Muscle layer of duodenum (tissue), 2 donors: Measurements from ENCODE around the gene RHCG.

Source experiments
- H3K27ac ChIP-seq: one replicate; pipeline ENCODE4 v1.7.0; 2013; ENCODE audit warnings: mild to moderate bottlenecking, low read length
- H3K27me3 ChIP-seq: one replicate; pipeline ENCODE4 v1.7.0; 2013; ENCODE audit warnings: low read depth, mild to moderate bottlenecking, control low read depth, low read length
- H3K36me3 ChIP-seq, 2 donors: one replicate each; pipeline ENCODE4 v1.7.0; 2013; ENCODE audit warnings: low read length in 2 of 2, control low read depth in 1 of 2, mild to moderate bottlenecking in 1 of 2; ENCODE audit not compliant: insufficient read depth in 2 of 2, control insufficient read depth in 1 of 2
- H3K4me1 ChIP-seq, 2 donors: one replicate each; pipeline ENCODE4 v1.7.0; 2013; ENCODE audit warnings: low read length in 2 of 2, mild to moderate bottlenecking in 2 of 2, control low read depth in 1 of 2, moderate library complexity in 1 of 2; ENCODE audit not compliant: insufficient read depth in 2 of 2, control insufficient read depth in 1 of 2
- H3K4me3 ChIP-seq, 2 donors: one replicate each; pipeline ENCODE4 v1.7.0; 2013; ENCODE audit warnings: low read length in 2 of 2, low read depth in 1 of 2, mild to moderate bottlenecking in 1 of 2
- H3K9me3 ChIP-seq, 2 donors: one replicate each; pipeline ENCODE4 v1.7.0; 2013; ENCODE audit warnings: low read length in 2 of 2, control low read depth in 1 of 2, mild to moderate bottlenecking in 1 of 2; ENCODE audit not compliant: control insufficient read depth in 1 of 2
- donor health status: healthy.

Gene RHCG

DNA sequence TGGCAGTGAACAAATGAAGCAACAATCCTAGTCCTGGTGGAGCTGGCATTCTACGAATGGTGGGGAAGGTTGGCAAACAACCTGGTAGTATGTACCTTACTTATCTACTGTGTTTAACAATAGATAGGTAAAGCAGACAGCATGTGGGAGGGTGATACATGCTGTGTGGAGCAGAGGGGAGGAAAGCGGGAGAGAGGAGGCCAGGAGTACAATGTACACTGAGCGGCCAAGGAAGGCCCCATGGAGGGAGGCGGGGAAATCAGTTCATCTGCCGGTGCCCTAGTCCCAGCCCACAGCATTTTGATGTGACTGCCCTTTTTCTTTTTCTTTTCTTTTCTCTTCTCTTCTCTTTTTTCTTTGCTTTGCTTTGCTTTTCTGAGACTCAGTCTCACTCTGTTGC lies 5.3 kb upstream of the RHCG start:
- Histone ChIP-seq H3K27me3 (peaks cover 9% of the 10 kb centered on the region), H3K4me1 (peaks cover 0 to under 1% of the 10 kb centered on the region in 2 donors), H3K27ac (no peak overlapping the region), H3K9me3 (no peaks in the 10 kb centered on the region), H3K4me3 (no peak overlapping the region), H3K36me3 (no peaks in the 10 kb centered on the region)

DNA sequence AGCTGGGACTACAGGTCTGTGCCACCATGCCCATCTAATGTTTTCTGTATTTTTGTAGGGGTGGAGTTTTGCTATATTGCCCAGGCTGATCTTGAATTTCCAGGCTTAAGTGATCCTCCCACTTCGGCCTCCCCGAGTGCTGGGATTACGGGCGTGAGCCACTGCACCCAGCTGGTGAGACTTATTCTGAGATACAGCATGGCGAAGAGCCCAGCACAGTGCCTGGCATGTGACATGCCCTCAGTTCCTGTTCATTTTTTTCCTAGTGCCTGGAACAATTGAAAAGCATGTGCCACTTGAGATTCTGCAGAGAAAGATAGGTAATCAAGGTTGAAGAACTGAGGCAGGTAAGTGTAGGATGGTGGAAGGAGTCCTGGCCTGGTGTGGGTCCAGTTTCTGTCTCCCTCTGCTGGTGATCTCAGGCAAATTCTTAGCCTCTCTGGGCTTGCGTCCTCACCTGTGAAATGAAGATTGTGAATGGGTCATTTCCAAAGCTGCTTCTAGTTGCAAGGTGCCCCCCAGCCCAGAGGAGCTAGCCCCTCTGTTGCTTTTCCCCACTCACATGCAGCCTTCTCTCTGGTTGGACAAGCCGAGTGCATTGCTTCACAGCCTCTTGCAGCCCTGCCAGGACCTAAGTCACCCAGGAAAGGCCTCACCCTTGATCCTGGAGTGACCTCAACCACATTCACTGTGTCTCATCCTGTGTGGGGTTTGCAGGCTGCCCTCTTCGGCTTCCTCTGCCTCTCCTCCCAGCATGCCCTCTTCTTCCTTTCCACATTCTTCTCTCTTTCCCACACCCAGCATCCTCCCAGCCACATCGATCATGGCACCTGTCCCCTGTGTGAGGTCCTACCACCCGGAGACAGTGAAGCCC lies 4.3 kb upstream of the RHCG start:
- Histone ChIP-seq H3K36me3 (no peaks in the 10 kb centered on the region), H3K27ac (no peak overlapping the region), H3K4me1 (peaks cover 0 to 6% of the 10 kb centered on the region in 2 donors), H3K27me3 (peaks cover 19% of the 10 kb centered on the region), H3K9me3 (no peaks in the 10 kb centered on the region), H3K4me3 (no peak overlapping the region)

DNA sequence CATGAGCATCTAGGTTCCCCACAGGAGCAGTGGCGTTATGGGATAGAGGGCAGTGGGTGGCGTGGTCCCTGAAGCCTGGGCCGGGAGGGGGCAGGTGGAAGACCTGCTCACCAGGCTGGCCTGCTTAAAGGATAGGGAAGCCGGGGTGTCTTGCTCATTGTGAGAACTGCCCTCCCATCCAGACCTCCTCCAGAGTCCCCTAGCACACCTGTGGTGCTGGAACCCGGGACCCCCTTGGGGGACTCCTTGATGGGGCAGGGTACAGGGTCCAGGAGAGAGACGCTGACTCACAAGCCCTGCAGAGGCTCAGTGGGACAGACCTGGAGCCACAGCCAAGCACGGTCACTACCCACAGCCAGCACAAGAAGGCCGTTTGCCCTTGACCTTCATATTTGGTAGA lies 2.8 kb upstream of the RHCG start:
- Histone ChIP-seq H3K27ac (no peak overlapping the region), H3K4me1 (peaks cover 0 to 6% of the 10 kb centered on the region in 2 donors), H3K36me3 (no peaks in the 10 kb centered on the region), H3K9me3 (no peaks in the 10 kb centered on the region), H3K27me3 (peaks cover 31% of the 10 kb centered on the region), H3K4me3 (no peak overlapping the region)

DNA sequence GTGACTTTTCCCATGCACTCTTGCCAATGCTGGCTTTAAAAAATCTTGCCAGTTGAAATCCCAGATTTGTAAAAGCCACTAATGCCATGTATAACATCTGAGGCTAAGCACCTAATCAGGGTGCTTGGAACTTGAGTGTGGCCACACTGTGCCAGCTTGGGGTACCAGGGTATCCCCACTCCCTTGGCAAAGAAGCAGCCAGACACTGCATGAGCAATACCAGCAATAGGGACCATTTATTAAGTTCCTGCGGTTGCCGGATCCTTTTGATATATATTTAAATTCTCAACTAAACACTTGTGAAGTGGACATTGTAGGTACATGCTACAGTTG lies 2.2 kb upstream of the RHCG start:
- Histone ChIP-seq H3K27ac (no peak overlapping the region), H3K9me3 (no peaks in the 10 kb centered on the region), H3K36me3 (no peaks in the 10 kb centered on the region), H3K27me3 (peaks cover 31% of the 10 kb centered on the region), H3K4me1 (peaks cover 0 to 6% of the 10 kb centered on the region in 2 donors), H3K4me3 (no peak overlapping the region)

DNA sequence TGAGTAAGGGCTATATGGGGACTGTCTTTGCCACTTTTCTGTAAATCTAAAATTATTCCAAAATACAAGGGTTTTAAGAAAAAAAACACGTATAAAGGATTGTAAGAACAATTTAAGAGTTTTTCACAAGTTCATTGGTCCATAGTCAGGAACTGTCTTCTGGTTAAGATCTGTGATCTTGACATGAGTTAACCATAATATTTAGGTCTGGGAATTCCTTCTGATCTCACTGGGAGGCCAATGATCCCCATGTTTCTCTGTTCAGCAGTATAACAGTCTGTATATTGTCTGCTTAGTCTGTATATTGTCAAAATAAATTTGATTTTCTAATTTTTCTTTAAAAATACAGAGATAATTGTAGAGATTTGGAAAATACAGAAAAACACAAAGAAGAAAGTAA lies 848 bp upstream of the RHCG start:
- no peaks in the 10 kb centered on the region for H3K9me3 ChIP-seq
- no peak overlapping the region for H3K27ac ChIP-seq
- no peak overlapping the region for H3K4me3 ChIP-seq
- peaks cover 36% of the 10 kb centered on the region for H3K27me3 ChIP-seq
- H3K4me1 ChIP-seq = peaks cover 0 to 6% of the 10 kb centered on the region in 2 donors
- no peaks in the 10 kb centered on the region for H3K36me3 ChIP-seq

DNA sequence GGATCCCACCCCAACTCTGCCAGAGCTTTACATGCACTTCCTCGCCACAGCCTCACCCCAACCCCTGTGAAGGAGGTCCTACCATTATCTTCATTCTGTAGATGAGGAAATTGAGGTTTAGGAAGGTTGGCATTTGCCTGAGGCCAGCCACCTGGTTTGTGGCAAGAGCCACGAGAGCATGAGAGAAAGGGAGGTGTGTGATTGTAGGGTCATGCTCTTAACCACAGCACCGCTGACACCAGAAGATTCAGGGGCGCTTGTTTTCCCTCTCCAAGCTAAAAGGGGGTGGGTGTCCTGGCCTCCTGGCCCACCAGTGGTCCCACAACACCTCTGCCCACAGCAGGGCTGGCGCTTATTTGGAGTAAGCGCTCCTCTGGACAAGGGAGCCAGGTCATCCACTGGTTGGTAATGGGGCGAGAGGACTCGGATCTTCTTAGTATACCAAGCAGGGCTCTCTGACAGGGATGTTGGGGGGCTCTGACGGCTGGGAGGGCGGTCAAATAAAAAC lies 691 bp downstream of the RHCG start:
- Histone ChIP-seq H3K4me1 (peaks cover 0 to 6% of the 10 kb centered on the region in 2 donors), H3K4me3 (no peak overlapping the region), H3K36me3 (no peaks in the 10 kb centered on the region), H3K27me3 (peaks cover 42% of the 10 kb centered on the region), H3K27ac (no peak overlapping the region), H3K9me3 (no peaks in the 10 kb centered on the region)

DNA sequence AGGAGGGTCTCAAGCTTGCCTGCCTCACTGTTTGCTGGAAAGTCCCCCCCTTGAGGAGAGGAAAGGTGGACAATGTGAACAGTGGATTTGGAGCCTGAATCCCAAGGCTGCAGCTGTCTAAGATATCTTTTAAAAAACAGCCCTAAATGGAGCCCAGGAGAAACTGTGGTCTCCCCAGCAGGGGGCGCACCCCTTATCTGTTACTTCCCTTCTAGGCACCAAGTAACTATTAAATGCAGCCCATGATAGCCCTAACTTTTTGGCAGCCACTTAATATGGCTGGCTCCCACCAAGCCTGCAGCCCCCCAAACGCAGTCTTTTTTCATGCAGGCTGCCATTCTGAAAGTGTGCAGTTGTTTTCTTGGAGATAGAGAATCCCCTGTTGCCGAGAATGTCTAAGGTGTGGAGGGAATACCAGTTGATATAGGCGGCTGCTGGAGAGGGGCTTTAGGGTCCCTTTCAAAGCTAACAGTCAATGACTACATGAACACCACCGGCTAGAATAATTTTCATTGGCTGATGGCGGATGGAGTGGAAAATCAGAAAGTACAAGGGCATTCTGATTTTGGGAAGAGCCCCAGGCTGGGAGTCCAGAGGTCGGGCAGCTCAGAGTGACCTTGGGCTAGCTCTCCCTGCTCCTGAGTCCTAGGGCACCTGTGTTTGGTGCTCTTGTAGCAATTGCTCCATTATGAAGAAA lies 1.3 kb downstream of the RHCG start:
- Histone ChIP-seq H3K4me1 (peaks cover 0 to 6% of the 10 kb centered on the region in 2 donors), H3K27me3 (peaks cover 42% of the 10 kb centered on the region), H3K27ac (no peak overlapping the region), H3K9me3 (no peaks in the 10 kb centered on the region), H3K36me3 (no peaks in the 10 kb centered on the region), H3K4me3 (no peak overlapping the region)

DNA sequence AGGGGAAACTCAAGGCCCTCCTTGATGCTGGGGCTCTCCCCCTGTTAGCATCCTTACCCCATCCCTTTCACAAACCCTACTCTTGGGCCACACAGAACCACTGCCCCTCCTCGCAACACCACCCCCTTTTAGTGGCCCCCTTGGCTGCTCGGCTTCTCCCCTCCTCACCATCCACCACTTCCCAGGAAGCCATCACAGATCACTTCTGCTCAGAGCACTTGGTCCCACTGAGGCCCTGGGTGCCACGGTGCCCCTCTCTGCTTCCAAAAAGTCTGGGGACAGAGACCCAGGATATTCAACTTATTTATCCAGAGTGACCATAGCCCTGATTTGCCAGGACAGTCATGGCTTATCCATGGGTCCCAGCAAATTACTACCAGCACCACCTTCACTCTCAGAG lies 2.4 kb downstream of the RHCG start:
- H3K36me3 ChIP-seq = no peaks in the 10 kb centered on the region
- no peak overlapping the region for H3K4me3 ChIP-seq
- H3K9me3 ChIP-seq = no peaks in the 10 kb centered on the region
- H3K27ac ChIP-seq = no peak overlapping the region
- H3K27me3 ChIP-seq = peaks cover 42% of the 10 kb centered on the region
- H3K4me1 ChIP-seq = peaks cover 0 to 6% of the 10 kb centered on the region in 2 donors

DNA sequence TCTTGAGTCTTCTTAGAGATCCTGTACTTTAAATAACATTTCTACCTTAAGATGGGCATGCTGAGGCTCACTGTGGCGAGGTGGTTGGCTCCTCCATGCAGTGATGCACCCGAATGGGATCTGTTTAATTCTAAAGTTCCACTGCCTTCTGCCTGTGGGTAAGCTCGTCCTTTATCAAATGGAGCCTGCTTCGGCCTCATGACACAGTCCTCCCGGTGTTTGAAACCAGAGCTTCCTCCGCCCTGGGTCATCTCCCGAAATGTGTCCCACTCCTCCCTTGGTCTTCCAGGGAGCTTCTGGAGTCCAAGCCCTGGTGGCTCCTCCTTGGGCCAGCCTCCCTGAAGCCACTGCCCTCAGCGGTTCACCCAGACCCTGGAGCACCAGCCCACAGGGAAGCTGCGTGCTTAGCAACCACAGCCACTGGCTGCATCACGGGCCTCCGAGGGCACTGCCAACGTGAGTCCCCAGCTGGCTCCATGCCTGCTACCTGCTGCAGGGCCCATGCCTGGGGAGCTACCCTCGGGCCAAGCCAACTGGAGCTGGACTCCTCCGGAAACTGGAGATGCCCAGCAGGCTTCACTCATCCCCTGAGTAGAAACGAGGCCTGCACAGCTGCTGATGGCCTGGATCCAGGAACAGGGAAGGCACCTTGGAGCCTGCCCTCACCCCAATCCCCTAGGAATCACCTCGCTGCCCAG lies 3.3 kb downstream of the RHCG start:
- H3K4me3 ChIP-seq = no peak overlapping the region

DNA sequence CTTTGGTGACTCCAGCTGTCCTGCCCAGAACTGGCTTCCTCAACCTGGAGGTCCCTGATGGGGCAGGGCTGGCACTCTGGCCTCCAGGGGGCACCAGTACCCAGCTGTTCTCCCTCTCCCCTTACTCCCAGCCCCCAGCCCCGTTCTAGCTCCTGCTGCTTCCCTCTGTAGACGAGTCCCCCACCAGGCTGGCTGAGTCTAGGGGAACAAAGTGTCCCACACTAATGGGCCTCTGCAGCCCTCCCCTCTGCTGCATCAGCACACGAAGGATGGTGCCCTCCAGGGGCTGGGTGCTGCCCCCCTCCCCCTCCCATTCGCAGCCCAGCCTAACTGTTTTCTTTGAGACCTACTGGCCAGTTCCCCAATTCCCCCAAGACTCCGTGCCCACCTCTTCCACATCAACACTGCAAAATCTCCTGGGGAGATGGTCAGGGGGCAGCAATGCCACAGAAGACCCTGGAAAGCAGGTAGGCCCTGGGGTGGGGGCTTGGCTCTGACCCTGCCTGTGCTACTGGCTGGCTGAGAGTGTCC lies 4.2 kb downstream of the RHCG start:
- Histone ChIP-seq H3K9me3 (no peaks in the 10 kb centered on the region), H3K4me1 (peaks cover 0 to 6% of the 10 kb centered on the region in 2 donors), H3K4me3 (no peak overlapping the region), H3K36me3 (no peaks in the 10 kb centered on the region), H3K27me3 (peaks cover 37% of the 10 kb centered on the region), H3K27ac (no peak overlapping the region)

More for the DNA sequence above, 3.3 kb downstream of the RHCG start:
- Histone ChIP-seq H3K4me1 (peaks cover 0 to 6% of the 10 kb centered on the region in 2 donors), H3K36me3 (no peaks in the 10 kb centered on the region), H3K27me3 (peaks cover 37% of the 10 kb centered on the region), H3K9me3 (no peaks in the 10 kb centered on the region), H3K27ac (no peak overlapping the region)

DNA sequence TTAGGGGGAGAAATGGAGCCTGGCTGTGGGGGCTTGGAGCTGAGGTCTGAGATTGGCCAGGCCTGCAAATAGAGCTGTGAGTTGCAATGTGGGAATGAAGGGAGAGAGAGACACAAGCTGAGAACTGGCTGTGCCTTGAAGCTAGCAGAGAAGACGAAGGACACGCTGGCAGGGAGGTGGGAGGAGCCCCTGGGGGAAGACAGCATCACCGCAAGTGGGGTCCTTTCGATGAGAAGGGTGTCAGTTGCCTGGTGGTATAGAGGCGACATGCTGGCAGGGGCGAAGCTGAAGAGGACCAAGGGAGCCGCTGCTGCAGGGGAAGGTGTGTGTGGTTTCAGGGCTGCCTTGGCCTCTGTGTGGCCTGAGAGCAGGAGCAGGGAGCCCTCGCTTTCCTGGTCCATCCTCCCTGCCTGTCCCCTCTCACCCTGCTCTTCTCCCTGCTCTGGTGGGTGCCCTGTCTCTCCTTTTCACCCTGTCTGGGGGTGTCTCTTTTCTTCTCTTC lies 5.5 kb downstream of the RHCG start:
- Histone ChIP-seq H3K9me3 (no peaks in the 10 kb centered on the region), H3K4me1 (peaks cover 0 to 7% of the 10 kb centered on the region in 2 donors), H3K36me3 (no peaks in the 10 kb centered on the region), H3K27ac (no peak overlapping the region), H3K27me3 (peaks cover 25% of the 10 kb centered on the region), H3K4me3 (no peak overlapping the region)
